Measurements from ENCODE around the gene JADE1.

The JADE1 gene

GRCh38 chr4:128879283-128879682, 69.8 kb downstream of the JADE1 start:
- no peak for DNase-seq

- DNase-seq, result no peak
These were observed 70.5 kb downstream of the JADE1 start for GRCh38 chr4:128879971-128880370.

DNA sequence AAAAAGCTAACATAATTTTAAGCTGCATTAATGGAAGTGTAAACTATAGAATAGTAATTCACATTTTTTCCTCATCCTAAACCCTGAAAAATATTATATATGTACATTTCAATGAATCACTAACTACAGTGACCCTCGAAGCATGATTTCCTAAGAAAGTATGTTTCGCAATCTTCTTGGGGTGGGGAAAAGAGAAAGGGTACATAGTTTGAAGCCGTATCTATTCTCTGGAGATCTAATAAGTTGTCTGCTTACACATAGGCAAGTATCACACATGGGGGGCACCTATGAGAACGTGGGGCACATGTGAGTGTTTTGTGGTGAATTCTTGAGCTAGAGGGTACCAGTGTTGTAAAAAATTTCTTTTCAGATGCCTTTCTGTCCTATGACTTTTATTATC, 71.2 kb downstream of the JADE1 start:
- DNase-seq, result no peak

- DNase-seq, result no peak
These were observed 95.3 kb downstream of the JADE1 start for GRCh38 chr4:128904821-128905220.

GRCh38 chr4:128906581-128906980, 97.1 kb downstream of the JADE1 start:
- DNase-seq, result no peak

- DNase-seq, result no peak
These were observed 98.5 kb downstream of the JADE1 start for GRCh38 chr4:128907981-128908380.

- no peak for DNase-seq
These were observed 99.2 kb downstream of the JADE1 start for GRCh38 chr4:128908735-128909134.

GRCh38 chr4:128913228-128913627, 103.7 kb downstream of the JADE1 start:
- no peak for DNase-seq

DNA sequence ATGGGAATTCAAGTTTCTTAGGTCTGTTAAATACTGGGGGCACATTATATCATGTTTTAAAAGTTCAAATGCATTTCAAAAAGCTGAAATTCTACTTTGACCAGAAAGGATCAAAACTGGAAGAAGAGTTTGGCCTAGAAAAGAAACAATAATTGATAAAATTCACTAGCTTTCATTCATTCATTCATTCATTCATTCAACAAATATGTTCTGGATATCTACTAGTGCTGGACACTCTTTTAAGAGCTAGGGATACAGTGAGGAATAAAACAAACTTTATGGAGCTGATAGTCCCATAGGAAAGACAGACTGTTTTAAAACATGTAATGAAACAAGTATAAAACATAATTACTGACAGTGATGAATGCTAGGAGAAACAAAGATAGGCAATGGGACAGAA, 106.0 kb downstream of the JADE1 start:
- no peak for DNase-seq

DNA sequence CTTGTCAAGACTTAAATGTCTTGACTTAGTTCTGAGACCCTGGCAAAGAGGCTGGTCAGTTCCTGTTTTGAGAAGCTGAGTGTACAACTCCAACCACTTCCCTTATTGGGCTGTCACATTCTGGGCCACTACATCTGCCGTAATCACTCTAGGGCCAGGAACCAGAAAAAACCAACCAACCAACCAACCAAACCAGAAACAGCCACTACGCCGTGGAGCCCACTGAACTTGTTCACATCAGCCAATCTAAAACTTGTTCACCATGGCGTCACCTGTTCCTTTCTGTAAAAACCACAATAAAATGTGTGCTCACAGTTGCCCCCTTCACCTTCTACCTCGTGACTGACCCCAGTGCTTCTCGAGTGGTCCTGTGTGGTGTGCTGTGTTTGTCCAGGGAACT, 107.3 kb downstream of the JADE1 start:
- no peak for DNase-seq

DNA sequence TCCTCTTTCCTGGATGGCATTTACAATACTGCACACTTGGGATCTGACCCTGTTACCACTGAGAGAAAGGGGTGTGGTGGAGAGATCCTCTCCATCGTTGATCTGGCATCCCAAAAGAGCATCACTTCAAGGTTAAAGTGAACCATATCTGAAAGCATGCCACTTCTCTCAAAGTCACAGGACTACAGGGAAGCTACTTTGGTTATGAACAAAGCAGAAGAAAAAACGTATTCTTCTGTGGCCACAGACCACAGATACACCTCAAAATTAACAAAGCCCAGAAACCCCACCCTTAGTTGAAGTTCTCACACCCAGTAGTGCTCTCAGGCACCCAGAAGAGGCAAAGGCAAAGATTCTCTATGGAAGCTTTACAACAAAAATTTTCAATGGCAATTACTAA, 108.3 kb downstream of the JADE1 start:
- no peak for DNase-seq

- no peak for DNase-seq
These were observed 112.5 kb downstream of the JADE1 start for GRCh38 chr4:128921954-128922353.
